GM18909 (cell line): ENCODE results near the gene HSD3B2.
"Not testable (repeated sequence)": the region's sequence is repeated elsewhere in the genome, so short reads cannot be mapped to it uniquely, and the experiment has no call there.

ENCODE experiments used
- ATAC-seq: cut with Tn5 transposase; IDR thresholded peaks from one replicate; pipeline ENCODE4 v1.9.1; 2021; ENCODE audit warnings: mild to moderate bottlenecking; ENCODE audit not compliant: unreplicated experiment, poor library complexity

HSD3B2 gene

DNA sequence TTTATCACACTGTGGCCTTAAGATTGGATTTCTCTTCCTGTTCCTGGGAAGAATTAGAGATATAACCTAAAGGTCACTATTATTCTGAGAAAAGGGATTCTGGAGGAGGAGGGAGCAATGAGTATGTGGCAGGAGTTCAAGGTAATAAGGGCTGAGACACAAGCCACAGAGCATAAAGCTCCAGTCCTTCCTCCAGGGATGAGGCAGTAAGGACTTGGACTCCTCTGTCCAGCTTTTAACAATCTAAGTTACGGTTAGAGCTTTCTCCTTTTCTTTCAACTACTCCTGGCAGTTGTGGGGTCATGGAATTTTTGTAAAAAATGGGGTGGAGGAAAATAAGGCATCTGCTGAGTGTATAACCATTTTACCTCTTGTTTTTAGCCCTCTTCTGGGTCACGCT lies at the start of gene HSD3B2:
HSD3B2 (plus strand) TSS at position 201 of the 400 bp plus-strand sequence. CDS start 270 bp downstream, outside the sequence.
- ATAC-seq, result no peak

DNA sequence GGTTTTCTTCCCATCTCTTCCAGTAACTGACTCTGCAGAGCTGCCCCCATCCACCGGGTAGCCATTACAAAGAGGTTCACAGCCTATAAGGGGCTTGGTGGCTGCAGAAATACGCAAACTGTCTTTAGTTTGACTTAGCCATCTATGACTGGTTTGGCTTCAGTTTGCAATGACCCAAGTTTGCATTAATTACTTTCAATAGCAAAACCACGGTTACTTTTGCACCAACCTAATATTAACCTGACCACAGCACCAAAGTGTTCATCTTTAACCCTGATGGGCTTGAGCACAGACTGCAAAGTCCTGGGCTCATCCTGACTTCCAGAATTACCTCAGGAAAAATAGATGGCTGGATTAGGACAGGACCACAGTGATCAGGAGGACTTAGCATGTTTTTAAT lies 48.5 kb upstream of the HSD3B2 start:
- peak; percentile 71 for ATAC-seq

DNA sequence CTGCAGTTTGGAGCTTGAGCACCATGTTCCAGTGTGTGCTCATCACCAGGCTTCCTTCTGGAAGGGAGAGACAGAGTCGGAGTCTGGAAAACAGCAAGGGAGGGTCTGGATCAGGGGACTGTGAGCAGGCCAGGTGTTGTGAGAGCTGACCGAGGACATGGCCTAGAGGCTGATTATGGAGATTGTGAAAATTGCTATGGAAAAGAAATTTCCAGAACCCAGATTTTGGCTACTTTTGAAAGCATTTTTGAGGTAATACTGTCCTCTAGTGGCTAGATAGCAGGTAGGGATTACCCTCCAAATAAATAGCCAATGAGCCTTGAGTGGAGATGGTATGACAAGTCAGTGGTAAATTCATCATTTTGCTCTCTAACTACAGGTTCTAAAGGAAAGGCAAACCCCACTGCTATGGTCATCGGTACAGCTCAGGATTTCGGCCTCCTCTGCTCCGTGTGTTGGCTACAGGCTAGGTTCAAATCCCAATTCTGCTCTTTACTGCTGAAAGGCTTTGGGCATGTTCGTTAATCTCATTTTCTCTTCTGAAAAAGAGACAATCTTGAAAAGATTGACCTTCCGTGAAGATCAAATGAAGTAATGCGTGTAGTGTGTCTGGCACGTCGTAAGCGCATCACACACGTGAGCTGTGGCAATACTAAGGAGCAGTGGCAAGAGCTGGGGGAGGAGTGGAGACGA lies 47.4 kb upstream of the HSD3B2 start:
- no peak for ATAC-seq

DNA sequence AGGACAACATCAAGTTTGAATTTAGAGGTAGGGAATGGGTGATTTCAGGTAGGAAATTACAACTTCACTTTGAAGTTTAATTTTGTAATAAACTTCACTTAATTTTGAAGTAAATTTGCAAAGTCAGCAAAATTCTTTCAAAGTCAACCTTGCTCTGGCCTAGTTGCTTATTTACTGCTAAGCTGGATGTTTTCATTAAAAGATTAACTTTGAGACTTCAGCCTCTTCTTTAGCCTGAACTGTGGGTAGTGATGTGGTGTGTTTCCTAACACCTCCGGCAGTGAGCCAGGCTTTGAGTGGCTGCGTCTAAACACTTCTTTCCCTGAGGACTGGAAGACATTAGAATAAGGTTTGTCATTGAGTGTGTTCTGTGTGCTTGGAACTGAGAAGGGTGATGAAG lies 46.4 kb upstream of the HSD3B2 start, which contains the start of gene HAO2:
HAO2 (plus strand) TSS at position 232 of the 400 bp plus-strand sequence. CDS start 12,301 bp downstream, outside the sequence.
- ATAC-seq, result no peak

DNA sequence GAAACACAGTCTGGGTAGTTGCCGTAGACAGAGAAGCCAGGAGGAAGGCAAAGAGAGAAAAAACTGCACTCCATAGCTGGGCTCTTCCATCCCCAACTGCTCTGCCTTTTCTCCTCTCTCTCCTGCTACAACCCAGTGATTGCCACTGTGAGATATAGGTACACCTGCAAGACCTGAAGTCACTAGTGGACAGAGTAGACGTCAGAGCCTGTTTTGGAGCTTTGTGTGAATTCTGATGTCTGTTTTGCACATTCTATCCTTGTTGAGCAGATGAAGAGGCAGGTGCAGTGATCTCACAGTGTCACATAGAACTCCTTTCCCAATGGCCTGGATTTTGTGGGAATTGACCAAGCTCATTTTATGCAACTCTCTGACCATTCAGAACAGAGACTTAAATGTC lies 44.2 kb upstream of the HSD3B2 start:
- ATAC-seq, result no peak

DNA sequence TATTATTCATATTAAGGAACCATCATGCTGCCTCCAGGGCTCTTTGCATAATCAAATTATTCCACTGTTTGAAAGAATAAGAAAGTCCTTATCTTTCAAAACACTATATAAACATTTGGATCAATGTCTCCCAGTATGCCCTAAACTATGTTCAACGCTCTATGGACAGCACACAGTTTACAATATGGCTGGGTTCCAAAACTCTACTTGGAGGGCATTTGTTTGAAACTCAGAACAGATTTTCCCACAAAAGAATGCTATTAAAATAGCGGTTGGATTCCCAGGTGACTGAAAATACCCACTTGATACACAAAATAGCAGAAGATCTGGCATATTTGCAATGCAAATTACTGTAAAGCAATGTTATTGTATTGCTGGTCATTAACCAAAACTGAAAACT lies 43.1 kb upstream of the HSD3B2 start:
- no peak for ATAC-seq

DNA sequence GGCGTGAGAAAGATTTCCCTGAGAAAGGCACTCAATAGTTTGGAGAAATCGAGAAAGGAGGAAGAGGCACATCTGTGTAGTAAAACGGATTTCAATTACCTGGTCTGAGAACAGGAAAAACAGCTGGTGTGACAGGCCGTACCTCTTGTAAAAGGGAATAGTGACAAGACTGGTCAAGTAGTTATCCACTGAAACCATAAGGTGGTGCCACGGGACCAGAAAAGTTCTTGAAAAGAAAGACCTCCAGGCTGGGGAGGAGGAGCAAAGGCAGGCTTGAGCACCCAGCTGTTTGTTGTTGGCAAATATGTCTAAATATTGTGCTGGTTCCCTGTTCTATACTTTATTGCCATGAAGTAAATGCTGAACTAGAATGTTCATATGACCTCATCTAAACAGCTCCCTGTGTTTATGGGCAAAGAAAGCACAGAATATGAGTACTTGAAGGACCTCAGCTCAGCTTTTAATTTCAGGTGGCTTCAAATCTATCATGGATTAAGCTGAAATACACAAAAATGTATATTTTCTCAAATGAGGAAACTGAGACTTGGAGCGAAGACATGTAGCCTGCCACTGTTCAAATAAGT lies 42.4 kb upstream of the HSD3B2 start:
- ATAC-seq, result peak; percentile 54

DNA sequence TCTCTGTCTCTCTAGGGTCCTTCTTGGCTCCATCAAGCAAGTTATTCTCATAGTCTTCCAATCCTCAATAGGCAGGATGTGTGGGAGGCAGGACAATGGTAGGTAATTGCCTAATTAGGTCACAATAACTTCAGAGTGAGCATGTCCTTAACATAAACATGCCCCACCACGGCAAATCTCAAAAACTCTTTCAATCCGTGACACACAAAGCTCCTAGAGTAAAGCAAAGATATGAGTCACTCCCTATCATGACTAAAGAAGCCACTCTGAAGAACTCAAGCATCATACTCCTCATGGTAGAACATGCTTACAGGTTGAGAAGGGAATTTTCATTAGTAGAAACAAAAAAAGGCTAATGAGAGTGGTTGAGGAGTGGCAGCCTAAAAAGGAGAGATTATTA lies 41.5 kb upstream of the HSD3B2 start:
- no peak for ATAC-seq

DNA sequence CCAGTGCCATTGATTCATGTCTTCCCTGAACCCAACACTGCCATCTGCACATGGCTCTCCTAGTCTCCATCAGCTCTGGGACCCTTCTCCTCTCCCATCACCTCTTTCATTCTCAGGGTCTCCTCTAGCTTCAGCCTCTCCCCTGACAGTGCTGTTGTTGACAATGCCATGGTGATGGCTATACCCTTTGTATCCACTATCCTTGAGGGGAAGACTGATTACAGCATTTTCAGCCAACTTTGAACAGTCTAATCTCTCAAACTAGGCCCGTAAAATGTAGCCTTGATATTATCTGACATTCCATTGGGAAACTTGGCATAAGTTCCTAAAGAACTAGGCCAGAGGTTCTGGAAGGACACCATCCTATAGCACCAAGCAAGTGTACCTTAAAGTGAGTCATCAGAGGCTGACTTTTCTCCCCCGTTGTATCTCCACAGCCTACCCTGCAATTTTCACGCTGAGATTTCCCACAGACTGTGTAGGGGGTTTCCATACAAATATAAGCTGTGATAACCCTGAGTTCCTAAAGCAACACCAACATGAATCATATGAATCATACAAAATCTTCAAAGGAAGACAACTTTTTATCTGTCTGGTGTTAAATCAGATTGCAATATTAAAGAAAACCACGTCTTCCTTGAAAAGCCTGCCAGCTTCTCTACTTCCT lies 40.6 kb upstream of the HSD3B2 start:
- ATAC-seq, result no peak

DNA sequence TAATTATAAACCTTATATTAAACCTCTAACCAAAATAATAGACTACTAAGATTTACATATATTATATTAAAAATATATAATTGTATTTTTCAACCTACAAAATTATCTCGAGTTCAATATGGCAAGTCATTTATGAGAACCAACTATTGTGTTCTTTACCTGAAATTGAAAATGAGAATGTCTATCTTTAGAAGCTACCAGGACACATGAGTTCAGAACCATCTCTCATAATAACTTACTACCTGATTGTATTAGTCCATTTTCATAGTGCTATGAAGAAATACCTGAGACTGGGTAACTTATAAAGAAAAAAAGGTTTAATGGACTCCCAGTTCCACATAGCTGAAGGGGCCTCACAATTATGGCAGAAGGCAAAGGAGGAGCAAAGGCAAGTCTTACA lies 39.6 kb upstream of the HSD3B2 start:
- ATAC-seq, result no peak

DNA sequence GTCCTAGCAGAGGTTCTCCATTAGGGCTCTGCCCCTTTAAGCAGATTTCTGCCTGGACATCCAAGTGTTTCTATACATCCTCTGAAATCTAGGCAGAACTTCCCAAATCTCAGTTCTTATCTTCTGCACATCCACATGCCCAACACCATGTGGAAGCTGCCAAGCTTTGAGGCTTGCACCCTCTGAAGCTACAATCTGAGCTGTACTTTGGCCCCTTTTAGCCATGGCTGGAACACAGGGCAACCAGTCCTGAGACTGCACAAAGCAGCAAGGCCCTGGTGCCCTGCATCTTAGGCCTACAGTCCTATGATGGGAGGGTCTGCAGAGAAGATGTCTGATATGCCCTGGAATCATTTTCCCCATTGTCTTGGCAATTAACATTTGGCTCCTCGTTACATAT lies 38.4 kb upstream of the HSD3B2 start:
- no peak for ATAC-seq

DNA sequence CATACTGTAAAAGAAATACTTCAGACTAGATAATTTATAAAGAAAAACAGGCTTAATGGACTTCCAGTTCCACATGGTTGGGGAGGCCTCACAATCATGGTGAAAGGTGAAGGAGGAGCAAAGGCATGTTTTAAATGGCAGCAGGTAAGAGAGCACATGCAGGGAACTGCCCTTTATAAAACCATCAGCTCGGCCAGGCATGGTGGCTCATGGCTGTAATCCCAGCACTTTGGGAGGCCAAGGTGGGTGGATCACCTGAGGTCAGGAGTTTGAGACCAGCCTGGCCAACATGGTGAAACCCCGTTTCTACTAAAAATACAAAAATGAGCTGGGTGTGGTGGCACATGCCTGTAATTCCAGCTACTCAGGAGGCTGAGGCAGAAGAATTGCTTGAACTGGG lies 37.4 kb upstream of the HSD3B2 start:
- not testable (repeated sequence) for ATAC-seq

DNA sequence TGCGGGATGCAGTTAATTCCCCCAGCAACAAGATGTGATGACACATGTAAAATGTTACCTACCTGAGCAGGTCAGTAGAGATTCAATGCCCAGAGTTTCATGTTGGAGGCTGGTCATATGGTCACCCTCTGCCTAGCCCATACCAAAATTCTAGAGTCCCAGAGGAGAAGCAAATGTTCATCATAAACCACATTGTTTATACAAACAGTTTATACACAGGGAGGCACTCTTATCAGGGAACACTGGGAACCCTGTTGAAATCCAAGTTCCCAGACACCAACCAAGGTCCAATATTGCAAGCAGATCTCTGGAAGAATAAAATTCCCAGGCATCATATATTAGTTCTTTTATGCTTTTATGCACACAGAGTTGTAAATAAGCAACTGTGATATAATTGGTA lies 35.8 kb upstream of the HSD3B2 start:
- no peak for ATAC-seq

DNA sequence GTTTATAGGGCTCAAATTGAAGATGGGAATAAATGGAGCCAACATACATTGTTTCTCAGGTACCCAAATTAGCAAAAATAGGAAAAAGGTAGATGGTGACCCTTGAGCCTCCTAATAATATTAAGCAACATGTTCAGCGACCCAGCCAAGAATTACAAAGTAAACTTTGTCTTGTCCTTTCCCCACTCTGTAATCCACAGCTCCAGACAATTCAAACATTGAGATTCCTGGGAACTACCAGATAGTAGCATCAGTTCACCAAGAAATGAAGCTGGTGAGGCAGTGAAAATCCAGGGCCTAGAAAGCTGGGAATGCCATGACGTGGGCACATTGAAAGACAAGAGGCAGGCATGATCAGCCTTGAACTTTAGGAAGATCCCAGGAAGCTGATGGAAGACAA lies 34.6 kb upstream of the HSD3B2 start:
- ATAC-seq, result no peak

DNA sequence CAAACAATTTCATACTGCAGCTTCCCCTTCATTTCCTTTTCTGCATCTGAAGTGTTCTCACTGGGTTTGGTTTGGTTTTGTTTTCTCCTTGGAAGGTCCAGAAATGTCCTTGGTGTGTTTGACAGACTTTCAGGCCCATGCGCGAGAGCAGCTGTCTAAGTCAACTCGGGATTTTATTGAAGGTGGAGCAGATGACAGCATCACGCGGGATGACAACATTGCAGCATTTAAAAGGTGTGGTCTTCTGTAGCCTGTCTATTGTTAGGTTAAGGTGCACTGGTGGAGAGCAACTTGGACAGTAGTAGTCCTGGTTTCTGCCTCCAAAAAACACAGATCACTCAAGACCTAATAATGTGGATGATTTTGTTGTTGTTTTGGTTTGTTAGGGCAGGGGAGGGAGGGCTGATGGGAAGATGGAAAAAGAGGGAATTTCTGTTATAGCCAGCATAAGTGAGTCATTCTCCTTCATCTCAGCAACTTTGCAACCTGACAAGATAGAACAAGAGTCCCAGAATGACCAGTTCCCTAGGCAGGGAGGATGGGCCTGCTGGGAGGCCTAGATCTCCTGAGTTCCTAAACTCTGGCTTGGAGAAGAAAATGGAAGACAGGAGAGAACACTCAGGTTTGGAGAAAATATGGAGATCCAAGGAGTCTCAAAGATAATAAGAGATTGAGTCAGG lies 33.8 kb upstream of the HSD3B2 start:
- ATAC-seq, result no peak

DNA sequence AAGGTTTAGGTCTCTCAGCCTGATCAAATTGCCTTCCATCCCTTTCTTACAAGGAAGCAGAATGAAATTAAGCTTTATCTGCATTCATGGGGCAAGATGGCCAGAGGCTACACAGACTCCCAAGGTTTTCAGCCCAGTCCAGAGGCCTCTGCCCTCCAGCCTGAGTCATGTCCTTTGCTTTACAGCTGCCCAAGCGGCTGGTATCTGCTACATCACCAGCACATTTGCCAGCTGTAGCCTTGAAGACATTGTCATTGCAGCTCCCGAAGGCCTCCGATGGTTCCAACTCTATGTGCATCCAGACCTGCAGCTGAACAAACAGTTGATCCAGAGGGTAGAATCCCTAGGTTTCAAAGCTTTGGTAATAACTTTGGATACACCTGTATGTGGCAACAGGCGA lies 30.4 kb upstream of the HSD3B2 start:
- ATAC-seq, result no peak

DNA sequence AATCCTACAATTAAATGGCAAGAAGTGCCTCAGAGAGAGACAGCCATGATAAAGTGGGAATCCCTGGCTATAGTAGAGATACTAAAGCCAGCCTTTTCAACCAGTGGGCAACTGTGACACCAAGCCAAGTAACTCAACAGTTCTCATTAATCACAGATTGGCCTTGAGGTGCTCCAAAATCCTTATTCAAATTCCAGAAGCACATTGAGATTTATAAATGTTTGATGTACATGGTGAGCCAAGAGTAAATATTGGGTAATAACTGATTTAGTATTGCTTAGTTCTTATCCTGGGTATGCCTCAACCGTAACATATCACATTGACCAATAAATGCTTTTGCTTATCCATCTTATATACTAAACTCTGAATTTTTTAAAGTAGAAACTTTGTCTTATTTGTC lies 29.3 kb upstream of the HSD3B2 start:
- ATAC-seq, result no peak

DNA sequence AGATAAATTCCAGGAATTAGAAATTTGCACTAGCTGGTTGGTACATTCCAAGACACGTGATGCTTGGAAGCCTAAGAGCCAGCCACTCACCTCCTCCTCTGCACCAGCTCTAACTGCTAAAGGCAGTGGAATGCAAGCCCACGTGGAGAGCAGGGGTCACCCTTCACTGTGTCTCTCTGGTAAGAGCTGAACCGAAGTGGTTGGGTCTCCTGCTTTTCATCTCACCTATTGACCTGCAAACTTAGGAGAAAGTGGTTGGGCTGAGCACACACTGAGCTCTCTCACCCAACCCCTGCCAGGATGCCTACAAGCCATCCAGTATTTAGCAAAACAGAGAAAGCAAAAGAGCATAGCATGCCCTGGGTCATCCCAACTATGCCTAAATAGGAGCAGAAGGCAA lies 27.1 kb upstream of the HSD3B2 start:
- no peak for ATAC-seq

DNA sequence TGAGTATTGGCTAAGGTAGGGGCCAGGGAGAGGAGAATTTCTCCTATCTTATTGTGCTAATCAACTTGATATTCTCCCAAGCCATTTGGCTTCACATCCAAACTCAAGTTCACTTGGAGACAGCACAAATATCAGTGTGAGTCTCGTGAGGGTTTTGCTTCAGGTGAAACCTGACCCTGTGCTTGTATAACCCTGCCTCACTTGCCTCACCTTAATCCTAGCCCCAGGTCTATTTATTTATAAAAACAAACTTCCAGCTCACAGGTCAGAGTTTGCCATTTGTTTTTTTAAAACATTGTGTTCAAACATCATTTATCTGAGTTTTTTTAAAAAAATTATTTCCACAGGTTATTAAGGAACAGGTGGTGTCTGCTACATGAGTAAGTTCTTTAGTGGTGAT lies 26.5 kb upstream of the HSD3B2 start:
- no peak for ATAC-seq

DNA sequence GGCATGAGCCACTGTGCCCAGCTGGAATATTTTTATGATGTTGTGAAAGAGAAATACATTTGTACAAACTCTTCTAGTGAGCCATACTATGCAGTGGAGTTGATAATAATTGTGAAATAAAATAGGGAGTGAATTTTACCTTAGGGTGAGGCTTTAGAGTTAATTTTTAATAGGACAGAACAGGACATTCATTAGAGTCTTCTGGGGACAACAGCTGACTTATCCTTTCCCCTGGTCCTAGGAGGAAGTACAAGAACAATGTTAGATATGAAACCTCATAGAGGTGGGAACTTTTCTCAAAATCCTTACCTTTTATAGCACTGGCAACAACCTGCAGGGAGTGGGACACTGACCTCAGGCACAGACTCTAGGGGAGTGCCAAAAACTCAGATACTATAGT lies 24.4 kb upstream of the HSD3B2 start:
- ATAC-seq, result no peak

DNA sequence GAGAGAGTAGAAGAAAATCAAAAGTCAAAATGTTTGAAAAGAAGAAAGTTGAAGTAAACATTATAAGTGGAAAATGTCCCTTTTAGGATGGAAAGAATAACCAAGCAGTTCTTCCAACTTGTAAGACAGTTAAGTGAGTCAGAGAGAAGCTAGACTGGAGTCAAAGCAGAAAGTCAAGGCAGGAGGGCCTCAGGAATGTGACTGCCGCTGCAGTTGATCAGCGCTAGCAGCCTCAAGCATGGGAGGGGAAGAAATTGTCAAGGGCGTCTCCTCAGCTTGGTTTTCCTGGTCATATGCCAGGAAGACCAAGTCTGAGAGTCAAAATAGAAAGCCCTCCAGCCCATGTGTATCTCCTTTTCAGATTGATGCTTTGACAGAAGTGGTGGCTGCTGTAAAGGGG lies 23.2 kb upstream of the HSD3B2 start:
- no peak for ATAC-seq
